PFSK-1 (cell line): Measurements from ENCODE around the gene CD96. TPM values are rescaled to one million over a fixed set of nuclear protein-coding genes. Genes with fewer than 3 reads are reported as not detected.
A peak's percentile ranks its signal among the peaks of the same experiment; 100 is the strongest.

Source experiments
- FOXP2 ChIP-seq: optimal IDR thresholded peaks from 2 replicates; pipeline ENCODE3; 2011; ENCODE audit warnings: borderline replicate concordance, control low read depth, inconsistent platforms; ENCODE audit not compliant: insufficient read depth; ENCODE audit errors: extremely low read length, extremely low read depth
- POLR2AphosphoS5 ChIP-seq: IDR thresholded peaks from 2 replicates; pipeline ENCODE4 v1.6.1; 2012; ENCODE audit warnings: low read depth, mild to moderate bottlenecking, control low read depth, low read length, moderate library complexity
- SIN3A ChIP-seq: IDR thresholded peaks from 2 replicates; pipeline ENCODE4 v1.6.1; 2012; ENCODE audit warnings: mild to moderate bottlenecking, low read length, moderate library complexity, borderline replicate concordance; ENCODE audit not compliant: insufficient read depth
- TAF1 ChIP-seq: IDR thresholded peaks from 2 replicates; pipeline ENCODE4 v1.6.1; 2012; ENCODE audit warnings: low read length, control low read depth, borderline replicate concordance; ENCODE audit not compliant: insufficient read depth
- polyA plus RNA-seq: library from polyadenylated mRNA; unstranded; fragments of >200 nt; gene quantifications from one replicate; pipeline ENCODE4 v1.2.1, GENCODE V29; 2012; ENCODE audit warnings: low read depth, missing spikeins; ENCODE audit not compliant: insufficient read length
- TF ChIP-seq, protein P1 (sequence below), 2 experiments: IDR thresholded peaks; 2 replicates each; pipeline versions ENCODE4 v1.6.1 to v1.8.0; 2011 to 2012; ENCODE audit warnings: low read depth in 2 of 2, low read length in 2 of 2, control low read depth in 1 of 2, inconsistent platforms in 1 of 2, mild to moderate bottlenecking in 1 of 2, moderate library complexity in 1 of 2; ENCODE audit not compliant: insufficient read depth in 1 of 2

Gene CD96
- polyA plus RNA-seq, result 0.49 TPM

GRCh38 chr3:111541911-111542483 lies at the start of gene CD96:
Gene CD96 (plus strand): TSS chr3:111542197. CDS start chr3:111542249, 52 bp downstream.
- TF ChIP-seq, protein P1, sequence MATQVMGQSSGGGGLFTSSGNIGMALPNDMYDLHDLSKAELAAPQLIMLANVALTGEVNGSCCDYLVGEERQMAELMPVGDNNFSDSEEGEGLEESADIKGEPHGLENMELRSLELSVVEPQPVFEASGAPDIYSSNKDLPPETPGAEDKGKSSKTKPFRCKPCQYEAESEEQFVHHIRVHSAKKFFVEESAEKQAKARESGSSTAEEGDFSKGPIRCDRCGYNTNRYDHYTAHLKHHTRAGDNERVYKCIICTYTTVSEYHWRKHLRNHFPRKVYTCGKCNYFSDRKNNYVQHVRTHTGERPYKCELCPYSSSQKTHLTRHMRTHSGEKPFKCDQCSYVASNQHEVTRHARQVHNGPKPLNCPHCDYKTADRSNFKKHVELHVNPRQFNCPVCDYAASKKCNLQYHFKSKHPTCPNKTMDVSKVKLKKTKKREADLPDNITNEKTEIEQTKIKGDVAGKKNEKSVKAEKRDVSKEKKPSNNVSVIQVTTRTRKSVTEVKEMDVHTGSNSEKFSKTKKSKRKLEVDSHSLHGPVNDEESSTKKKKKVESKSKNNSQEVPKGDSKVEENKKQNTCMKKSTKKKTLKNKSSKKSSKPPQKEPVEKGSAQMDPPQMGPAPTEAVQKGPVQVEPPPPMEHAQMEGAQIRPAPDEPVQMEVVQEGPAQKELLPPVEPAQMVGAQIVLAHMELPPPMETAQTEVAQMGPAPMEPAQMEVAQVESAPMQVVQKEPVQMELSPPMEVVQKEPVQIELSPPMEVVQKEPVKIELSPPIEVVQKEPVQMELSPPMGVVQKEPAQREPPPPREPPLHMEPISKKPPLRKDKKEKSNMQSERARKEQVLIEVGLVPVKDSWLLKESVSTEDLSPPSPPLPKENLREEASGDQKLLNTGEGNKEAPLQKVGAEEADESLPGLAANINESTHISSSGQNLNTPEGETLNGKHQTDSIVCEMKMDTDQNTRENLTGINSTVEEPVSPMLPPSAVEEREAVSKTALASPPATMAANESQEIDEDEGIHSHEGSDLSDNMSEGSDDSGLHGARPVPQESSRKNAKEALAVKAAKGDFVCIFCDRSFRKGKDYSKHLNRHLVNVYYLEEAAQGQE (IDR thresholded peaks at IDR 0.05; ENCODE audit: insufficient read depth in 1 of 2, low read depth in 2 of 2, low read length in 2 of 2), result no peak
- TF ChIP-seq SIN3A (no peak), TAF1 (no peak), POLR2AphosphoS5 (no peak), FOXP2 (no peak)

- TF ChIP-seq SIN3A, result no peak
- TF ChIP-seq POLR2AphosphoS5, result no peak
- TF ChIP-seq, protein P1 (IDR thresholded peaks at IDR 0.05; ENCODE audit: insufficient read depth in 1 of 2, low read depth in 2 of 2, low read length in 2 of 2), result 0 out of 4 replicates have a peak, but pooled peaks of 1 of the 2 experiments have one; percentile 55
- no peak for TF ChIP-seq TAF1
Observed at GRCh38 chr3:111493276-111493675, 48.7 kb upstream of the CD96 start.

DNA sequence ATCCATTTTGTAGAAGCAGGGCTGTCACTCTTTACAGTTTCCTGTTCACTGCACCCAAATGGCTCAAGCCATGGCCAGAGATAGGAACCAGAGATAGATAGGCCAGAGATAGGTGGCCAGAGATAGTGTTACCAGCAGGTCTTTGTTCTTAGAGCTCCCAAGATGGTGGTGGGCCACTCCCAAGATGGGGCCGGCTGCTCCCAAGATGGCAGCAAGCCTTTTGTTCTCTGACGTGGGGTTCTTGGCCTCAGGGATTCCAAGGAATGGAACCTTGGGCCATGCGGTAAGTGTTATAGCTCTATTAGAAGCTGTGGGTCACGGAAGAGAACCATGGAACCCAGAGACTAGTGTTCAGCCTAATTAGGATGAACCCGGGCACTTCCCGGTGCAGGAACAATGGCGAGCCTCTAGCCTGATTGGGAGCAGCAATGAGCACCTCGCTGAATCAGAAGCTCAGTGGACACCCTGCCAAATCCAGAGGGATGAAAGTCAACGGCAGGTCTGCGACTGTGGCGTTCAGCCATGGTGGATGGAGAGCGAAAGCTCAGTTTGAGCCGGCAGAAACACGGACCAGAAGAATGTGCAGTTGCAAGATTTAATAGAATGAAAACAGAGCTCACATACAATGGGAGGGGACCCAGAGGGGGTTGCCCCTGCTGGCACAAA lies 45.0 kb upstream of the CD96 start:
- TF ChIP-seq FOXP2, result no peak
- TF ChIP-seq SIN3A, result no peak
- TF ChIP-seq, protein P1 (IDR thresholded peaks at IDR 0.05; ENCODE audit: insufficient read depth in 1 of 2, low read depth in 2 of 2, low read length in 2 of 2), result no peak
- no peak for TF ChIP-seq POLR2AphosphoS5
- no peak for TF ChIP-seq TAF1

- no peak for TF ChIP-seq TAF1
- TF ChIP-seq, protein P1 (IDR thresholded peaks at IDR 0.05; ENCODE audit: insufficient read depth in 1 of 2, low read depth in 2 of 2, low read length in 2 of 2), result no peak
- TF ChIP-seq POLR2AphosphoS5, result no peak
- TF ChIP-seq SIN3A, result no peak
- no peak for TF ChIP-seq FOXP2
Observed at GRCh38 chr3:111498022-111498421, 44.0 kb upstream of the CD96 start.

DNA sequence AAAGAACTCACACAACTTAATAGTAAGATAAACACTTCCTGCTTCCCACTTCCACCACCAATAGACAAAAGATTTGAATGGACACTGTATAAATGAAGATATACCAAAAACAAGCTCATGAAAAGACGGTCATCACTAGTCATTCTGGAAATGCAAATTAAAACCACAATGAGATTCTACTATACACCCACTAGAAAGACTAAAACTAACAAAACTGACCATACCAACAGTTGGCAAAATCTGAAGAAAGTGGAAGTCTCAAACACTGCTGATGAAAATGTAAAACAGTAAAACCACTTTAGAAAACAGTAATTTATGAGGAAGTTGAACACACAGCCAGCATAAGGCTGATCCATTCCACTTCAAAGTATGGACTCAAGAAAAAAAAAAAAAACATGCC lies 35.6 kb upstream of the CD96 start:
- no peak for TF ChIP-seq TAF1
- TF ChIP-seq POLR2AphosphoS5, result no peak
- TF ChIP-seq, protein P1 (IDR thresholded peaks at IDR 0.05; ENCODE audit: insufficient read depth in 1 of 2, low read depth in 2 of 2, low read length in 2 of 2), result no peak
- no peak for TF ChIP-seq FOXP2
- no peak for TF ChIP-seq SIN3A
